Cardiac muscle cell (in vitro differentiated cells and primary cell): ENCODE measurements around the gene RFX5. TPM values are rescaled to one million over a fixed set of nuclear protein-coding genes. Genes with fewer than 3 reads are reported as not detected.
A peak's percentile ranks its signal among the peaks of the same experiment; 100 is the strongest.
"Not testable (repeated sequence)": the region's sequence is repeated elsewhere in the genome, so short reads cannot be mapped to it uniquely, and the experiment has no call there.

ENCODE experiments used
- DNase-seq, 2 donors: peaks; one replicate each; pipeline versions ENCODE4 v3.0.0 to v3.0.0-alpha.2; 2010 to 2017; ENCODE audit warnings: low read depth in 1 of 2, low spot score in 1 of 2
- H3K27ac ChIP-seq: fragments of 200-600 bp; sonication (generic); 2 replicates; pipeline ENCODE4 v1.5.1; 2016
- H3K27me3 ChIP-seq: fragments of 200-600 bp; sonication (generic); 2 replicates; pipeline ENCODE4 v1.6.0; 2016; ENCODE audit warnings: control low read depth
- H3K36me3 ChIP-seq: fragments of 200-600 bp; sonication (generic); 2 replicates; pipeline ENCODE4 v1.5.1; 2016; ENCODE audit warnings: control low read depth
- H3K4me1 ChIP-seq: fragments of 200-600 bp; sonication (generic); 2 replicates; pipeline ENCODE4 v1.8.1; 2017; ENCODE audit warnings: low read depth, mild to moderate bottlenecking, mixed run types
- H3K4me3 ChIP-seq: fragments of 200-600 bp; sonication (generic); 2 replicates; pipeline ENCODE4 v1.5.1; 2016; ENCODE audit warnings: mild to moderate bottlenecking
- H3K9me3 ChIP-seq: fragments of 200-600 bp; sonication (generic); 2 replicates; pipeline ENCODE4 v1.5.1; 2017; ENCODE audit warnings: low read depth, mild to moderate bottlenecking, control low read depth
- CTCF ChIP-seq: IDR thresholded peaks from 2 replicates; pipeline ENCODE4 v1.5.1; 2012; ENCODE audit warnings: low read depth, mild to moderate bottlenecking, low read length
- polyA plus RNA-seq: library from polyadenylated mRNA; unstranded; fragments of >200 nt; fragmentation: Nextera tagmentation; extraction: Ambion mirVana; gene quantifications from 2 replicates; pipeline ENCODE4 v1.2.1, GENCODE V29; 2016
- total RNA-seq: library from RNA; depleted of rRNA; stranded (reverse); fragments of >200 nt; gene quantifications from 2 replicates; pipeline ENCODE4 v1.2.3, GENCODE V29; 2016

Gene RFX5
- total and polyA plus RNA-seq, 2 experiments from 2014 or later = 52.4 to 87.2 TPM

- Histone ChIP-seq H3K27ac (no peak overlapping the region), H3K4me1 (no peaks in the 10 kb centered on the region), H3K27me3 (no peaks in the 10 kb centered on the region), H3K36me3 (no peaks in the 10 kb centered on the region), H3K9me3 (no peaks in the 10 kb centered on the region), H3K4me3 (no peak overlapping the region)
- DNase-seq = no peak
- no peak for TF ChIP-seq CTCF
Observed at GRCh38 chr1:151364996-151365395, 17.9 kb upstream of the RFX5 start.

- no peak for TF ChIP-seq CTCF
- no peaks in the 10 kb centered on the region for H3K4me1 ChIP-seq
- DNase-seq = no peak
- H3K4me3 ChIP-seq = no peak overlapping the region
- no peaks in the 10 kb centered on the region for H3K36me3 ChIP-seq
- H3K27ac ChIP-seq = no peak overlapping the region
- H3K9me3 ChIP-seq = no peaks in the 10 kb centered on the region
- H3K27me3 ChIP-seq = no peaks in the 10 kb centered on the region
Observed at GRCh38 chr1:151362308-151363155, 15.5 kb upstream of the RFX5 start.

GRCh38 chr1:151361883-151362282, 14.8 kb upstream of the RFX5 start:
- Histone ChIP-seq H3K9me3 (no peaks in the 10 kb centered on the region), H3K27me3 (no peaks in the 10 kb centered on the region), H3K27ac (no peak overlapping the region), H3K4me3 (no peak overlapping the region), H3K4me1 (no peaks in the 10 kb centered on the region), H3K36me3 (no peaks in the 10 kb centered on the region)
- no peak for TF ChIP-seq CTCF
- DNase-seq = no peak

- Histone ChIP-seq H3K4me3 (no peak overlapping the region), H3K9me3 (no peaks in the 10 kb centered on the region), H3K36me3 (no peaks in the 10 kb centered on the region), H3K4me1 (no peaks in the 10 kb centered on the region), H3K27ac (no peak overlapping the region), H3K27me3 (no peaks in the 10 kb centered on the region)
- no peak for TF ChIP-seq CTCF
- DNase-seq = no peak
Observed at GRCh38 chr1:151356696-151357095, 9.6 kb upstream of the RFX5 start.

- no peaks in the 10 kb centered on the region for H3K4me1 ChIP-seq
- no peak for TF ChIP-seq CTCF
- no peak overlapping the region for H3K4me3 ChIP-seq
- H3K27ac ChIP-seq = no peak overlapping the region
- H3K36me3 ChIP-seq = no peaks in the 10 kb centered on the region
- H3K27me3 ChIP-seq = no peaks in the 10 kb centered on the region
- H3K9me3 ChIP-seq = no peaks in the 10 kb centered on the region
- DNase-seq = peak in 1 of 2 donors; percentile 55
Observed at GRCh38 chr1:151352021-151352718, 5.1 kb upstream of the RFX5 start.

GRCh38 chr1:151350323-151350722, 3.3 kb upstream of the RFX5 start:
- H3K27ac ChIP-seq, DNase-seq, H3K4me3 ChIP-seq, H3K27me3 ChIP-seq, H3K4me1 ChIP-seq, H3K36me3 ChIP-seq, H3K9me3 ChIP-seq: not testable (repeated sequence)
